ENCODE data around the gene ZSCAN2. TPM values are rescaled to one million over a fixed set of nuclear protein-coding genes. Genes with fewer than 3 reads are reported as not detected.
A peak's percentile ranks its signal among the peaks of the same experiment; 100 is the strongest.
"Not testable (repeated sequence)": the region's sequence is repeated elsewhere in the genome, so short reads cannot be mapped to it uniquely, and the experiment has no call there.

Gene ZSCAN2
- total RNA-seq (10 to 100 TPM in 4 of 7 donors, 1 to 10 TPM in 3; 8.1 to 15.1 (median 10.7) TPM), polyA plus RNA-seq (1 to 10 TPM; 4.6 to 6.4 (median 5.6) TPM)
- long read RNA-seq, donor 1, partial matches to known transcripts, result 0 of 1 reads
- long read RNA-seq, donor 1, other reads (novel, unspliced or antisense), result 0 of 1 reads
- long read RNA-seq, donor 2, partial matches to known transcripts, result 0 of 2 reads
- long read RNA-seq, donor 2, other reads (novel, unspliced or antisense), result 0 of 2 reads

GRCh38 chr15:84600687-84601554 is at the start of gene ZSCAN2:
Gene ZSCAN2 (plus strand): TSS chr15:84601009. CDS start chr15:84603928, 2,919 bp downstream.
- TF ChIP-seq POLR2AphosphoS5 (IDR thresholded peaks at IDR 0.05) (peak; percentile 69 to 89 (median 78)), CTCF (IDR thresholded peaks at IDR 0.05 in 8 of 11, conservative IDR thresholded peaks at IDR 0.05 in 3 of 11) (peak in 1 of 11 experiments; percentile 33), POLR2A (IDR thresholded peaks at IDR 0.05) (no peak)
- intact Hi-C loops (cut with DNase I; ENCODE audit: low total_unique reads), result no loop called here
- WGBS, 5 donors, result 0% methylated on average over 21 to 68 of the region's 68 CpGs

GRCh38 chr15:84551624-84552023 is 49.2 kb upstream of the ZSCAN2 start:
- H3K27ac ChIP-seq; H3K4me3 ChIP-seq; H3K27me3 ChIP-seq (replicated peaks in 1 of 7); H3K4me1 ChIP-seq; H3K9me3 ChIP-seq; DNase-seq; intact Hi-C loops (cut with DNase I; ENCODE audit: low total_unique reads): not testable (repeated sequence)
- H3K36me3 ChIP-seq, result peaks cover 0 to 24% (median 0%) of the 10 kb centered on the region in 6 donors
- 88 to 99% (median 96%) methylated on average over 2 of the region's 2 CpGs for WGBS, 5 donors

More at GRCh38 chr15:84600687-84601554, at the start of gene ZSCAN2:
- Histone ChIP-seq H3K4me3 (peak within 1 kb of the TSS; percentile 73 to 99 (median 93)), H3K9me3 (no peaks in the 10 kb centered on the region), H3K36me3 (peaks cover 0 to 20% (median 6%) of the 10 kb centered on the region in 6 donors), H3K4me1 (peaks cover 32 to 93% (median 64%) of the 10 kb centered on the region in 6 donors), H3K27me3 (replicated peaks in 1 of 7) (no peaks in the 10 kb centered on the region), H3K27ac (peak within 1 kb of the TSS; percentile 56 to 92 (median 77))
- DNase-seq, result peak; percentile 99

DNA sequence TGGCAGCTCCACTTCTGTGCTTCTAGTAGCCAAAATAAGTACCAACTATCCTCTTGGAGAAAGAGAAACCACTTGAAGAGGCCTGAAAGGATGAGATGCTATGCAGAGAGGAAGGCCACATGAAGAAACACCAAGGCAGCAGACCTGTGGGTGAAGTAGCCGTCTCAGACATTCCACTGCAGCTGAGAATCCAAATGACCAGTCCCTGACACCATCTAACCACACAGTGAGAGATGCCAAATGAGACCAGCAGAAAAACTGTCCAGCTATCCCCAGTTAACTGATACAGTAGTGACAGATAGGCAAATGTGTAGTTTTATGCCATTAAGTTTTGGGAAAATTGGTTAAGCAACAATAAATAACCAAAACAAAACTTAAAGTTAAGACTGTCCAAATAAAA is 47.9 kb upstream of the ZSCAN2 start:
- intact Hi-C loops (cut with DNase I; ENCODE audit: low total_unique reads), result no loop called here
- TF ChIP-seq POLR2AphosphoS5 (IDR thresholded peaks at IDR 0.05) (no peak), CTCF (IDR thresholded peaks at IDR 0.05 in 8 of 11, conservative IDR thresholded peaks at IDR 0.05 in 3 of 11) (no peak), POLR2A (IDR thresholded peaks at IDR 0.05) (no peak)
- H3K9me3 ChIP-seq, result no peaks in the 10 kb centered on the region
- H3K36me3 ChIP-seq, result peaks cover 0 to 24% (median 0%) of the 10 kb centered on the region in 6 donors
- H3K27ac ChIP-seq, result no peak overlapping the region
- no peaks in the 10 kb centered on the region for H3K27me3 ChIP-seq (replicated peaks in 1 of 7)
- WGBS, 5 donors, result 87 to 100% (median 91%) methylated on average over 1 of the region's 1 CpG
- DNase-seq, result no peak
- H3K4me3 ChIP-seq, result no peak overlapping the region
- H3K4me1 ChIP-seq, result peaks cover 0 to 5% (median 0%) of the 10 kb centered on the region in 6 donors

GRCh38 chr15:84556690-84557089 is 44.1 kb upstream of the ZSCAN2 start:
- H3K4me1 ChIP-seq; H3K27ac ChIP-seq; DNase-seq; intact Hi-C loops (cut with DNase I; ENCODE audit: low total_unique reads); H3K9me3 ChIP-seq; H3K4me3 ChIP-seq; H3K27me3 ChIP-seq (replicated peaks in 1 of 7): not testable (repeated sequence)
- H3K36me3 ChIP-seq, result peaks cover 0 to 20% (median 0%) of the 10 kb centered on the region in 6 donors
- WGBS, 5 donors, result 93 to 100% (median 97%) methylated on average over 2 to 3 of the region's 3 CpGs

DNA sequence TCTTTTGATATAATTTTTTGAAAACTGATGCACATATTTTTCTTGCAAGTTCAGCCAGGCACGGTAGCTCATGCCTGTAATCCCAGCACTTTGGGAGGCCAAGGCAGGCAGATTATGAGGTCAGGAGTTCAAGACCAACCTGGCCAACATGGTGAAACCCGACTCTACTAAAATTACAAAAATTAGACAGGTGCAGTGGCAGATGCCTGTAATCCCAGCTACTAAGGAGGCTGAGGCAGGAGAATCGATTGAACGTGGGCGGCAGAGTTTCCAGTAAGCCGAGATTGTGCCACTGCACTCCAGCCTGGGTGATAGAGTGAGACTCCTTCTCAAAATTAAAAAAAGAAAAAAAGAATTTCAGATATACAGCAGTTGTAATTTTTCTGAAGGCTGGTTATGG is 32.8 kb upstream of the ZSCAN2 start:
- H3K4me1 ChIP-seq, result peaks cover 0 to 12% (median 7%) of the 10 kb centered on the region in 6 donors
- DNase-seq; H3K27ac ChIP-seq; H3K4me3 ChIP-seq; intact Hi-C loops (cut with DNase I; ENCODE audit: low total_unique reads); H3K27me3 ChIP-seq (replicated peaks in 1 of 7); H3K36me3 ChIP-seq; H3K9me3 ChIP-seq: not testable (repeated sequence)
- WGBS, 5 donors, result 91 to 95% (median 94%) methylated on average over 6 of the region's 6 CpGs
